Measurements from ENCODE around the gene RHBDF1.

GRCh38 chr16:35011-35677 lies 37.3 kb downstream of the RHBDF1 start:
- TF ChIP-seq CREB1 (IDR thresholded peaks at IDR 0.05; ENCODE audit: low read depth) = no peak
- TF ChIP-seq ATF7 (IDR thresholded peaks at IDR 0.05; ENCODE audit: low read depth) = no peak
- no peak for TF ChIP-seq RAD21 (IDR thresholded peaks at IDR 0.05; ENCODE audit: insufficient read depth, low read depth, low read length)
- TF ChIP-seq ZNF274 (IDR thresholded peaks at IDR 0.05; ENCODE audit: insufficient read depth, insufficient read length) = no peak
- no peak for TF ChIP-seq ZBTB33 (IDR thresholded peaks at IDR 0.05)
